Mucosa of descending colon (tissue), 3 donors: ENCODE measurements around the gene MSI2. TPM values are rescaled to one million over a fixed set of nuclear protein-coding genes. Genes with fewer than 3 reads are reported as not detected.

Experiments used
- ATAC-seq: fragments of 200-7000 bp; cut with Tn5 transposase; one replicate; pipeline ENCODE4 v1.9.1; 2020; ENCODE audit warnings: mild to moderate bottlenecking, moderate library complexity
- DNase-seq, 3 donors: peaks; one replicate each; pipeline ENCODE4 v3.0.0-alpha.2; 2020
- H3K36me3 ChIP-seq: fragments of 200-600 bp; one replicate; pipeline ENCODE4 v1.8.0; 2021; ENCODE audit warnings: low read depth, mild to moderate bottlenecking
- H3K4me1 ChIP-seq: fragments of 200-600 bp; one replicate; pipeline ENCODE4 v1.8.0; 2021; ENCODE audit warnings: low read depth, mild to moderate bottlenecking
- H3K4me3 ChIP-seq: fragments of 200-600 bp; one replicate; pipeline ENCODE4 v1.8.0; 2021; ENCODE audit warnings: mild to moderate bottlenecking
- H3K9me3 ChIP-seq: fragments of 200-600 bp; one replicate; pipeline ENCODE4 v1.8.0; 2021; ENCODE audit warnings: mild to moderate bottlenecking
- CTCF ChIP-seq: fragments of 200-600 bp; IDR thresholded peaks from one replicate; pipeline ENCODE4 v1.8.0; 2022; ENCODE audit warnings: antibody characterized with exemption, mild to moderate bottlenecking
- intact Hi-C, 2 donors: fragments of 100-400 bp; cut with DNase I in 1 of 2; cut with micrococcal nuclease in 1 of 2; formaldehyde crosslinking; loops; one replicate each; pipeline versions ENCODE4 v1.11.0 to v1.11.1; 2022; cut with DNase I, micrococcal nuclease
- total RNA-seq, 3 donors: library from RNA; stranded (reverse); fragmentation: NEBNext Ultra II Directional in 2 of 3; extraction: Animal tissue kit (Norgen Biotek cat#: 25700) in 2 of 3; gene quantifications; one replicate each; pipeline versions ENCODE4 v1.2.1 to v1.2.4, GENCODE V29; 2021 to 2023
- donor health status: DM: no; HTN: no; CAD: no; lungs with moderate emphysema.
- donor health status: DM: no; HTN: no; CAD: no.
- donor health status: DM: no; HTN: yes; CAD: no.

Gene MSI2
- total RNA-seq, 3 donors from 2014 or later = 60.0 to 72.6 (median 65.7) TPM

GRCh38 chr17:57467226-57467625 is 210.9 kb downstream of the MSI2 start:
- ATAC-seq (no peak), DNase-seq (no peak)
- Histone ChIP-seq H3K9me3 (no peaks in the 10 kb centered on the region), H3K4me1 (no peaks in the 10 kb centered on the region), H3K4me3 (no peak overlapping the region), H3K36me3 (no peaks in the 10 kb centered on the region)
- intact Hi-C loops = no loop called here
- no peak for TF ChIP-seq CTCF

GRCh38 chr17:57467801-57468200 is 211.5 kb downstream of the MSI2 start:
- Histone ChIP-seq H3K4me1 (no peaks in the 10 kb centered on the region), H3K36me3 (no peaks in the 10 kb centered on the region), H3K9me3 (no peaks in the 10 kb centered on the region), H3K4me3 (no peak overlapping the region)
- DNase-seq (no peak), ATAC-seq (no peak)
- intact Hi-C loops = no loop called here
- TF ChIP-seq CTCF = no peak

- ATAC-seq (no peak), DNase-seq (no peak)
- Histone ChIP-seq H3K9me3 (no peaks in the 10 kb centered on the region), H3K4me1 (no peaks in the 10 kb centered on the region), H3K4me3 (no peak overlapping the region), H3K36me3 (no peaks in the 10 kb centered on the region)
- no peak for TF ChIP-seq CTCF
- intact Hi-C loops = no loop called here
These were observed 212.8 kb downstream of the MSI2 start for GRCh38 chr17:57468932-57469775.

GRCh38 chr17:57470906-57471305 is 214.6 kb downstream of the MSI2 start:
- intact Hi-C loops = no loop called here
- DNase-seq = no peak
- Histone ChIP-seq H3K9me3 (no peaks in the 10 kb centered on the region), H3K4me3 (no peak overlapping the region), H3K4me1 (no peaks in the 10 kb centered on the region), H3K36me3 (no peaks in the 10 kb centered on the region)
- no peak for TF ChIP-seq CTCF
- no peak for ATAC-seq

- Histone ChIP-seq H3K4me3 (no peak overlapping the region), H3K4me1 (no peaks in the 10 kb centered on the region), H3K36me3 (no peaks in the 10 kb centered on the region), H3K9me3 (no peaks in the 10 kb centered on the region)
- ATAC-seq = no peak
- no peak for DNase-seq
- no peak for TF ChIP-seq CTCF
- intact Hi-C loops = no loop called here
These were observed 215.6 kb downstream of the MSI2 start for GRCh38 chr17:57471868-57472368.
